HG02852 (cell line): ENCODE measurements around the gene PKN3.
"Not testable (repeated sequence)": the region's sequence is repeated elsewhere in the genome, so short reads cannot be mapped to it uniquely, and the experiment has no call there.

Experiments
- ATAC-seq: cut with Tn5 transposase; IDR thresholded peaks from one replicate; pipeline ENCODE4 v1.9.1; 2021; ENCODE audit warnings: mild to moderate bottlenecking, moderate library complexity; ENCODE audit not compliant: unreplicated experiment

Gene PKN3

GRCh38 chr9:128702445-128702948 is at the start of gene PKN3:
TSS of gene PKN3 (plus strand) at chr9:128702503. CDS start at chr9:128702916, 413 bp downstream.
- ATAC-seq = peak; percentile 74

GRCh38 chr9:128653908-128654307 is 48.4 kb upstream of the PKN3 start:
- ATAC-seq = no peak

GRCh38 chr9:128654481-128654880 is 47.8 kb upstream of the PKN3 start:
- no peak for ATAC-seq

GRCh38 chr9:128656416-128657343 is 45.6 kb upstream of the PKN3 start, which contains the start of gene DYNC2I2:
TSS of gene DYNC2I2 (minus strand) at chr9:128656847. CDS start at chr9:128656726, 121 bp downstream.
- peak; percentile 63 for ATAC-seq

GRCh38 chr9:128657344-128657704 is 45.0 kb upstream of the PKN3 start:
- ATAC-seq = no peak

- ATAC-seq = no peak
Measured at GRCh38 chr9:128657796-128658195, 44.5 kb upstream of the PKN3 start.

- ATAC-seq = not testable (repeated sequence)
Measured at GRCh38 chr9:128666481-128666941, 35.8 kb upstream of the PKN3 start.

GRCh38 chr9:128669786-128670185 is 32.5 kb upstream of the PKN3 start:
- ATAC-seq = no peak

- no peak for ATAC-seq
Measured at GRCh38 chr9:128675382-128675781, 26.9 kb upstream of the PKN3 start.

- ATAC-seq = no peak
Measured at GRCh38 chr9:128677794-128678193, 24.5 kb upstream of the PKN3 start.

GRCh38 chr9:128683340-128684064 is 18.8 kb upstream of the PKN3 start:
- ATAC-seq = no peak

GRCh38 chr9:128684065-128684324 is 18.3 kb upstream of the PKN3 start:
- ATAC-seq = no peak

- ATAC-seq = peak; percentile 35
Measured at GRCh38 chr9:128684325-128685199, 17.7 kb upstream of the PKN3 start.

GRCh38 chr9:128685636-128686489 is 16.4 kb upstream of the PKN3 start:
- no peak for ATAC-seq

GRCh38 chr9:128687453-128687852 is 14.8 kb upstream of the PKN3 start:
- ATAC-seq = no peak

- peak; percentile 69 for ATAC-seq
Measured at GRCh38 chr9:128688501-128689292, 13.6 kb upstream of the PKN3 start, which contains the start of gene SET. TSS of gene SET (plus strand) at chr9:128689222. CDS start at chr9:128689583, 361 bp downstream.

- ATAC-seq = peak; percentile 20
Measured at GRCh38 chr9:128689293-128689774, 13.0 kb upstream of the PKN3 start.

GRCh38 chr9:128689820-128690683 is 12.3 kb upstream of the PKN3 start:
- ATAC-seq = no peak
